Epithelial cell of prostate (primary cell): ENCODE data around the gene AMN.
"Not testable (repeated sequence)": the region's sequence is repeated elsewhere in the genome, so short reads cannot be mapped to it uniquely, and the experiment has no call there.

Source experiments
- DNase-seq: peaks from one replicate; pipeline ENCODE4 v3.0.0-alpha.2; 2011; ENCODE audit warnings: low read depth, low spot score
- H3K27ac ChIP-seq: fragments of 450-650 bp; 2 replicates; pipeline ENCODE4 v1.5.1; 2017; ENCODE audit warnings: mild to moderate bottlenecking

AMN gene

DNA sequence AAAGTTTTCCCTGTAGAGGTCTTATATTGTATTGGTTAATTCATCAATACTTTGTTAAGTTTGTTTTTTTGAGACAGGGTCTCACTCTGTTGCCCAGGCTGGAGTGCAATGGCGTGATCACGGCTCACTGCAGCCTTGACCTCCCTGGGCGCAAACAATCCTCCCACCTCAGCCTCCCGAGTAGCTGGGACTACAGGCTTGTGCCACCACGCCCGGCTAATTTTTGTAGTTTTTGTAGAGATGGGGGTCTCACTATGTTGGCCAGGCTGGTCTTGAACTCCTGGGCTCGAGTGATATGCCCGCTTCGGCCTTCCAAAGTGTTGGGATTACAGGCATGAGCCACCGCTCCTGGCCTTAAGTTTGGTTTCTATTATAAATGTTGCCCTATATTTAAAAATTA is 4.4 kb downstream of the AMN start:
- peak overlapping the region; percentile 51 for H3K27ac ChIP-seq
- not testable (repeated sequence) for DNase-seq

DNA sequence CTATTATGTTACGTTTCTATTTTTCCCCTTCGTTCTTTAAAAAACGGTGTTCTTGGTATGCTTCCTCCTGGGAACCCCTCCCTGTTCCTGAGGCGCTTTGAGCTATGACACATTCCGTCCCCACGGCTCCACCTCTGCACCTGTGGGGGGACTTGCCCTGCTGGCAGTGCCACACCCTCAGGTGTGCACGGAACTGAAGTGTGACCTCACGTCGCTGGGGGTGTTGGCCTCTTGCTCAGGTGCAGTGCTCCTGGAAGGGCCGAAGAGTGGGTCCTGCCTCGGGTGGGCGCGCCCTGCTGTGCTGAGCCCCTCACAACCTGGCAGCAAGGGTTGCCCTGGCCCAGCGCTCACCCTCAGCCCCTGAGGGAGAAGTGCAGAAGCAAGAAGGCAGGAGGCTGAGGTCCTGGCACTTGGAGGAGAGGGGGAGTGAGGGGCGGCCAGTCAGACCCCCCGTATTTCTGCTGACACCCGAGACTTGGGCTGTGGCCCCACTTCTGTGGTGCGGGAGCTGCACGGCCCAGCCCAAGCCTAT is 4.9 kb downstream of the AMN start:
- no peak for DNase-seq
- H3K27ac ChIP-seq, result peak overlapping the region; percentile 51

DNA sequence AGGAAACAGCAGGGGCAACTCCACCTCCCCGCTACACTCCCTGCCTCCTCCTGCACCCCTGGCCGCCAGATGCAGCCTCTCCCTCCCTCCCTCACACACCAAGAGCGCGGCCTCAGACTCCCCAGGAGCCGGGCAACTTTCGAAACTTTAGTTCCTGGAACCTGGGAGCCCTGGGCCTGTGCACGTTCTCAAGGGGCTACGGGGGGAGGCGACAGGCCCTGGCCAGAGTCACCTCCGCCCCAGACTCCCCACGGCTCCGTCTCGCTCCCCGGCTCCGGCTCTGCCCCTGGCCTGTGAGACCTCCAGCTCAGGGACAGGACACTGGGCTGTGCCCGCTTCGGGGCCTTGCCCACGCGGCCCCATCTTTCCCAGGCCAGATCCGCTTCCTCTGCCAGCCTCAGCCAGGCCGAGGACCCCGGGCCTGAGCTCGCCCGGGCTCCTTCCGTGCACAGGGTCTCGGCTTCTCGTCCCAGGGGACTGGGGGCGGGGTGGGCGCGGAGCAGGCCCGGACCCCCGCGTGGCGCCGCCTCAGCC is 5.5 kb downstream of the AMN start:
- H3K27ac ChIP-seq, result peak overlapping the region; percentile 51
- DNase-seq, result no peak

DNA sequence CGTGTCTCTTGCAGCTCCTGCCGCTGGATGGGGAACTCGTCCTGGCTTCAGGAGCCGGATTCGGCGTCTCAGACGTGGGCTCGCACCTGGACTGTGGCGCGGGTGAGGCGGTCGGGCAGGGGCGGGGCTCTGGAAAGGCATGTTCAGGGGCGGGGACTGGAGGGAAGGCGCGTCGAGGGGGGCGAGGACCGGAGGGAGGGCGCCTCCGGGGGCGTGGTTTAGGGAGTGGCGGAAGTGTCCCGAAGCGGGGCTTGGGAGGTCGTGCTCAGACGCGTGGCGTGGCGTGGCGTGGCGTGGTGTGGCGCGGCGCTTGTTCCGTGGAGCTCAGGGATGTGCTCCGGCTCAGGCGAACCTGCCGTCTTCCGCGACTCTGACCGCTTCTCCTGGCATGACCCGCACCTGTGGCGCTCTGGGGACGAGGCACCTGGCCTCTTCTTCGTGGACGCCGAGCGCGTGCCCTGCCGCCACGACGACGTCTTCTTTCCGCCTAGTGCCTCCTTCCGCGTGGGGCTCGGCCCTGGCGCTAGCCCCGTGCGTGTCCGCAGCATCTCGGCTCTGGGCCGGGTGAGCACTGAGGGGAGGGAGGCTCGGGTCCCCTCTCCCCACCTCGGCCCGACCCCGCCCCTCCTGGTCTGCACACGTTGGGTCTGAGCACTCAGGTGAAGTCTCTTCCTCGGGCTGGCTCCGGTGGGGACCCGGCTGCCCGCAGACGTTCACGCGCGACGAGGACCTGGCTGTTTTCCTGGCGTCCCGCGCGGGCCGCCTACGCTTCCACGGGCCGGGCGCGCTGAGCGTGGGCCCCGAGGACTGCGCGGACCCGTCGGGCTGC is 6.2 kb downstream of the AMN start:
- peak overlapping the region; percentile 51 for H3K27ac ChIP-seq
- DNase-seq, result no peak

DNA sequence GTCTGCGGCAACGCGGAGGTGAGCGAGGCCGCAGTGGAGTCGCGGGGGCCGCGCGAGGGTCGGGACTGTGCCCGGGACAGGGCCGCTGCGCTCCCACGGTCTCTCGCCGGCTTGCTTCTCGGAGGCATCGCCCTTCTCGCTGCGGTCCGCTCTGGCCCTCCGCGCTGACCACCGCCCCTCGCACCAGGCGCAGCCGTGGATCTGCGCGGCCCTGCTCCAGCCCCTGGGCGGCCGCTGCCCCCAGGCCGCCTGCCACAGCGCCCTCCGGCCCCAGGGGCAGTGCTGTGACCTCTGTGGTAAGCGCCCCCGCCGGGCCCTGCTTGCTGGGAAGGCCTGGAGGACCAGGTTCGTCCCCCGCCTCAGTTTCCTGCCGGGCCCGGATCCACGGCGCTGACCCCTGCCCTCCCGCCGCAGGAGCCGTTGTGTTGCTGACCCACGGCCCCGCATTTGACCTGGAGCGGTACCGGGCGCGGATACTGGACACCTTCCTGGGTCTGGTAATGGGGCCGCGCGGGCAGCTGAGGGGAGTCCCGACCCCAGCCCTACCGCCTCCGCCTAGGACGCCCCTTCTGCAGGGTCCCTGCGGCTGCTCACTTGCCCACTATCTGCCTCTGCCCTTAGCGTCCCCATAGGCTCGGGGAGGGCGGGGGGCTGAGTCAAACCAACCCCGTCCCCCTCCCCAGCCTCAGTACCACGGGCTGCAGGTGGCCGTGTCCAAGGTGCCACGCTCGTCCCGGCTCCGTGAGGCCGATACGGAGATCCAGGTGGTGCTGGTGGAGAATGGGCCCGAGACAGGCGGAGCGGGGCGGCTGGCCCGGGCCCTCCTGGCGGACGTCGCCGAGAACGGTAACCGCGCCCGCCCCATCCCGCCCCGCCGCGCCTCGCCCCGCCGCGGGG is 7.0 kb downstream of the AMN start:
- DNase-seq, result no peak
- H3K27ac ChIP-seq, result no peak overlapping the region

DNA sequence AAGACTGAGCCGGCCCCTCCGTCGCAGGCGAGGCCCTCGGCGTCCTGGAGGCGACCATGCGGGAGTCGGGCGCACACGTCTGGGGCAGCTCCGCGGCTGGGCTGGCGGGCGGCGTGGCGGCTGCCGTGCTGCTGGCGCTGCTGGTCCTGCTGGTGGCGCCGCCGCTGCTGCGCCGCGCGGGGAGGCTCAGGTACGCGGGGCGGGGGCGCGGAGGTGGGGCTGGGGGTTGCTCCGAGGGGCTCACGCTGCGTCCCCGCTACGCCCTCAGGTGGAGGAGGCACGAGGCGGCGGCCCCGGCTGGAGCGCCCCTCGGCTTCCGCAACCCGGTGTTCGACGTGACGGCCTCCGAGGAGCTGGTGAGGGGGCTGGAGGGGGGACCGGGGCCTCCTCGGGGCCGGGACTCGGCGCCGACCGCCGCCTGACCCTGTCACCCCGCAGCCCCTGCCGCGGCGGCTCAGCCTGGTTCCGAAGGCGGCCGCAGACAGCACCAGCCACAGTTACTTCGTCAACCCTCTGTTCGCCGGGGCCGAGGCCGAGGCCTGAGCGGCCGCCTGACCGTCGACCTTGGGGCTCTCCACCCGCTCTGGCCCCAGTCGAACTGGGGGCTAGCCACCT is 7.8 kb downstream of the AMN start:
- no peak for DNase-seq
- H3K27ac ChIP-seq, result no peak overlapping the region

DNA sequence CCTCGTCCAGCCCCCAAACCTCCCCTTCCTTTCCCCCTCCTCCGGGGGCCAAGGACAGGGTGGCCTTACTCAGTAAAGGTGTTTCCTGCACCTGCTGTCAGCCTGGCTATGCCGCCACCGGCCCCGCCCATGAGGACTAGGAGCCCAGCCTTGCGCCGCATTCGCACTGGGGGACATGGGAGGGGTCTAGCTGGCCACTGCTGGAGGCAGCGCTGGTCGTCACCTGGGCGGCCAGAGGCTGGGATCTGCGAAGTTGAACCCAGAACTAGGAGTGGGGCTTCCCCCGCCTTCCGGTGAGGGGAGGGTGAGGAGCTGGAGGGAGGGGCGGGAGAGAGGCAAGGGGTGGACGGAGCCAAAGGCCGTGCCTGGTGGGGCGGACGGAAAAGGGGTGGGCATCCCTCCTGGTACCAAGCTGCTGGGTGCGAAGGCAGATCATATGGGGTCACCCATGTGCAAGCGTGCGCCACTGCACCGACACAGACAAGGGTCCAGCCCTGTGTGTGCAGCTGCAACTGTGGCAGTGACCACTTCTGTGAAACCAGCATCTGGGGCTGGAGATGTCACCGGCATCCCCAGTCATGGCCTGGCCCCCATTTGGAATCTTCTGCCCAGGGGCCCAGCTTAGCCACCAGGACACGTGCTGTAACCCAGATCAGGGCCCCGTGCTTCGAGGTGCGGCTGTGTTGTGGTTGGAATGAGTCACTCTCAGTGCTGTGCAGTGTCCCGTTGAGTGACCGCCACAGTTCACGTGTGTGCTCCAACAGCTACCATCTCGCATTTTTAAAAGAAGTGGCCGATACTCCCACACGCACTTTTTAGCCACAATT is 8.5 kb downstream of the AMN start:
- H3K27ac ChIP-seq, result no peak overlapping the region
- DNase-seq, result no peak

DNA sequence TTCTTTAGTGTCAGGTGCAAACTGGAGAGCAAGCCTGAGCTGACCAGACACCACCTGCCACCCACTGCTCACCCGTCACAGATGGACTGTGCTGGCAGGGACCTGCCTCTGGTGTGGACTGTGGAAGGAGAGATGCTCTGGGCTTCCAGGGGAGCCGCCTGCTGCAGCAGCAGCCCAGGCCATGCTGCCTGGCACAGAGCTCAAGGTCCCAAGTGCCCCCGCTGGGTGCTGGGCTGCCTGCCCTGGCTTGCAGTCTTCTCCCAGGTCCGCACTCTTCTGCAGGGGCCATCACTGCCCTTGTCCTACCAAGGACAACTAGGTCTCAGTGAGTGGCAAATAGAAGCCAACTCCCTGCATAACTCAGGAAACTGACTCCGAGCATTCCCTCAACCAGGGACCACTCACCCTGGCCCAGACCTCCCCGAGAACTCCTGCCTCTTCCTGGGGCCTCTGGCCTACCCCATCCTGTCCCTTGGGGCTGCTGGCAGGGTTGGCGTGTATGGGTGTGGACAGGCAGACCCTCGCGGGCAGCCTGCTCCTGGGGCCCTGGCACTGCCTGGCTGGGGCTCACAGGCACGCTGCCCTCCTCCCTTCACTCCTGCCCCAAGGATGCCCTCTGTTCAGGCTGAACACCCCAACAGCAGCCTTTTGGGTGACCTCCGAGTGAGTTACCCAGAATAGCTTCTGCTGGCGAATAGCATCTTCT is 9.3 kb downstream of the AMN start:
- no peak overlapping the region for H3K27ac ChIP-seq
- DNase-seq, result no peak

DNA sequence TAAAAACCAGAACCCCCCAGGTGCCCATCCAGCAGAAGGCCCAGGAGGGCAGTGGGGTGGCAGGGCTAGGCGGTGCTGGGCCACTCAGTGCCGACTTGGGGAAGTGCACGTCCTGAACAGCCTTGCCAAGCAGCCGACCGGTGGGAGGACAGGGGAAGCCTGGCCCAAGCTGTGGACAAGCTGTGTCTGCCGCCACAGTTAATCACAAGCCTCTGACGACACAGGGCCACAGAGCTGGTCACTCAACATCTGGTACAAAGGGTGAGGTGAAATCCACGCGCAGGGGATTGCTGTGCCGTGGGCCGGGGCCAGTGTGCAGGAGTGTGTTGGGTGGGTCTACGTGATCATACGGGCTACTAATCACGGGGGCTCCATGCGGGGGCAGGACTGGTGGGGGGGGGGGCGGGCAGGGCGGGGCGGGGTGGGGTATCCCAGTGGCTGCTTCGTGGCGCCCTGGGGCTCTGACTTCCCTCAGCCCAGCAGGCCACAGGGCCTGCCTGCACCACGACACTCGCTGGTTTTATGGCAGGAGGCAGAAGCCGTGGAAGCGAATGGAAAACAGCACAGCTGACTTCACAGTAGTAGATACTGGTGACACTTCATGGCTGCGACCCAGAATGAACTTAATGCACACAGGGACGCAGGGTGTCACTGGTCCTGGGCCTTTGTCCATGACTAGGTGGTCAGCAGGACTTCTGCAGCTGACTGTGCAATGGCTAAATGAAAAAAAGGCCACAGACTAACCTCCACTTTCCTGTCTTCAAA is 10.2 kb downstream of the AMN start:
- no peak for DNase-seq
- H3K27ac ChIP-seq, result no peak overlapping the region

DNA sequence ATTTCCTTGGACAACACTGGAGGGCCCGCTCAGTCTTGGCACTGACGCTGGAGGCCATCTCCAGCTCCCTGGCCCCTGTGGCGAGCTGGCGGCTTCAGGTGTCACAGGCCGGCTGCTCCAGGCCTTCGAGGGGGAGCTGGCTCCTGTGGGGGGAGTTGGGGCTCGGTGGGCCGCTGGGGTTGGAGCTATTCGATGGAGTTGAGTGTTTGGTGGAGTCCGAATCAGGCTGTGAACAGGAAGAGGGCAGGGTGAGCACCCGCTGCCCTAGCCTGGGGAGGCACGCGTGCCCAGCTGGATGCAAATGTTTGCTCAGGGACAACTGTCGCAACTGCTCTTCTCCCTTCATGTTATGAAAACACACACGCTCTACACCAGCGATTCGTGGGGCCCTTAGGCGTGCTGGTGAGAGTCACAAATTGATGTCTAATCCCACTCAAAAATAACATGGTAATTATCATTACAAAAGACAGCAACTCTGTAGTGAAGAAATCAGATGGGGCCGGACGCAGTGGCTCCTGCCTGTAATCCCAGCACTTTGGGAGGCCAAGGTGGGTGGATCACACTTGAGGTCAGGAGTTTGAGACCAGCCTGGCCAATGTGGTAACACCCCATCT is 11.3 kb downstream of the AMN start:
- no peak overlapping the region for H3K27ac ChIP-seq
- no peak for DNase-seq

DNA sequence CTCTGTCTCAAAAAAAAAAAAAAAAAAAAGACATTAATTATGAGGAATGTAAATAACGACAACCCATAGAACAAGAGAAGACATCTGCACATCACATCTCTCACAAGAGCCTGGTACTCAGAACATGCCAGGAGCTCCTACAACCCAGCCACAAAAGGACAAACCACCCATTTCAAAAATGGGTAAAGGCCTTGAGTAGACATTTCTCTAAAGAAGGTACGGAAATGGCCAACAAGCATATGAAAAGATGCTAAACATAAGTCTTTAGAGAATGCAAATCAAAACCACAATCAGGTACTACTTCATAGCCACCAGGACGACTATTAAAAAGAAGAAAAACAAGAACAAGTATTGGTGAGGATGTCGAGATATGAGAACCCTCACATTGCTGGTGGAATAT is 13.3 kb downstream of the AMN start:
- no peak overlapping the region for H3K27ac ChIP-seq

DNA sequence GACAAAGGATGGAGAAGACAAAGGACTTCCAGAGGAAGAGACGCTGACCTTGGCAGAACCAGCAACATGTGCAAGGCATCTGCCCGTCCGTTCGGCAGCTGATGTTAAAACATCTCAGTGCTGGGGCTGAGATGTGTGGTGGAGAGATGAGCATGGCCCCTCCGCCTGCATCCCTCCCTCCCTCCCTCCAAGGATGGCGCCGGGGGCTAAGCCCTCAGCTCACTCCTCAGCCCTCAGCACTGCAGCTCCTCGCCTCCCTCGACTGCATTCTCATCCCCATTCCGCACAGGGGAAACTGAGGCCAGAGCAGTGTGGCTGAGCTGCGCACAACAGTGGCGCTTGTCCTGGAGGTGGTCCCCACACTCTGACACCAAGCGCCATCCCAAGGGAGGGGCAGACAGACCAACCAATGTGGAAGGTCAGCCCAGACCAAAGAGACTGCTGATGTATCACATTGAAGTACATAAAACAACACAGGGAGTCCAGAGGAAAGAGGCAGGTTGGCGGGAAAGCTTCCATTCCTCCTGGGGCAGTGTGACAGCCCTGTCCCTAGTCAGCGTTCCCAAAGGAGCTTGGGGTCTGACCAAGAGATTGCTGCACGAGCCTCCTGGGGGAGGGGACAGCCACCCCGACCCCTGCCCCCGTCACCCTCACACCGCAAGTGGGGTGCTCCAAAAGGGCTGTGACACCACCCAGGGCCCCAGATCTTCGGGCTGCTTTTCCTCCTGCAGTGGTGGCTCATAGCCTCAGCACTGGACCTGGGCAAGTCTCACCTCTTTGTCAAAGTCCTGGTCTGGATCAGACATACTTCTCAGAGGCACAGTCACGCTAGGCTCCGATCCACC is 15.1 kb downstream of the AMN start:
- no peak overlapping the region for H3K27ac ChIP-seq
- no peak for DNase-seq

More for the DNA sequence above, 13.3 kb downstream of the AMN start:
- DNase-seq, result no peak

DNA sequence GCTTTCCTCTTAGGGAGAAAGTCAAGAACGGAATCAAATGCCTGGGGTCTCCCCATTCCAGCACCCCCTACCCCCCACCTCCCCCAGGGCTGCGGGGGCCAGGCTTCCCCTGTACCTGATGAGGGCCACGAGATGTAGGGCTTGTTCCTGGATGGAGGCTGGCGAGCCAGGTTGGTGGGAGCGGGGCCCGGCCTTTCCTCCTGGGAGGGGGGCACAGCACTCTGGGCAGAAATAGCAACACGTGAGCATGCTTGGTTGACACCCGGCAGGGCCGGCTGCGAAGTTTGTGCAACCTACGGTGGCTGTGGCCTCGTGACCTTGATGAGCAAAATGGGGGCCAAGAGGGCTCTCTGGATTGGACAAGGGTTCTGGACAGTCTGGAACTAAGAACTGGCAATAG is 15.7 kb downstream of the AMN start:
- DNase-seq, result no peak
- H3K27ac ChIP-seq, result no peak overlapping the region

DNA sequence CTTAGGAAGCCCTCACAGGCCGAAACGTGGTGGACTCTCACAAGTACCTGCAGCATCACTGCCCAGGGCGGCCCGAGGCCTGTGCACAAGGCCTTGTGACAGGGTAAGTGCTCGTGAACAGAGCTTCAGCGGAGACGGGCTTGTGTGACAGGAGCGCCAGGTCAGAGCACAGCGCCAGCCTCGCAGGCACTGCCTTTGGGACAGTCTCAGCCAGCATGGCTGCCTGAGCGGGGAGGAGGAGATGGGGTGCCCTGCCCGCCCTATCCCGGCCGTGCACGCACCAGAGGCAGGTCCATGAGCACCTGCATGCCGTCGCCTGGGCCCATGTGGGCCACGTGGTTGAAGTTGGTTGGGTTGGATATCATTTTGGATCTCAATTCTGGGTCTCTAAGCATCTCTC is 16.9 kb downstream of the AMN start:
- H3K27ac ChIP-seq, result no peak overlapping the region
- no peak for DNase-seq

DNA sequence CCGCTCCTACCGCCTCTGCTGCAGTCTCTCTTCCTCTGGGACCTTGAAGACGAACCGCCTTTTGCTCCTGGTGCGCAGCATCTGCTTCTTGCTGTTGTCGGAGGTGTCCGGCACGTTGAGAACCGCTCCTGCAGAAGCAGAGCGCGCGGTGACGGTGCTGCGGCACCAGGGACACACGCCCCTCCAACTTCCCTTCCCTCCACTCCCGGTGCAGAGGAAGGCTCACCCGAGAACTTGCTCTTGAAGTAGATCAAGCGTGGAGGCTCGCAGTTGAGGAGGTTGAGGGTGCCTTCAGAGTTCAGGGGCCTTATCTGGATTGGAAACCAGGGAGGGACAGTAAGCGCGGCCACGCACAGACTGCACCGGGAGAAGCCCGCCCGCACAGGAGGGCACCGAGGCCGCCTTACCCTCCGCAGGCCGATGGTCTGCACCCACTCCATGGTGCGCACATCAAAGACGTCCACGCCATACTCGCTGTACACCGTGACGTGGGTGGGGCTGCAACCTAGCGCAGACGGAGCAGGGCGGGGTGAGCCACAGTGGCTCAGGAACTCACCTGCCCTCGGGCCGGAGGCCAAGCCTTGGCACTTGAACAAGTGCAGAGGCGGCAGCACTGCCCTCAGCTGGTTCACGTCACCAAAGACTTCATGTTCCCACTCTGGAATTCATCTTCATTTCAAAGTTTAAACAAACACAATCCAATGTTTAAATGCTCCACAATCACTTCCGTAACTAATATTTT is 17.5 kb downstream of the AMN start:
- H3K27ac ChIP-seq, result no peak overlapping the region
- DNase-seq, result no peak

DNA sequence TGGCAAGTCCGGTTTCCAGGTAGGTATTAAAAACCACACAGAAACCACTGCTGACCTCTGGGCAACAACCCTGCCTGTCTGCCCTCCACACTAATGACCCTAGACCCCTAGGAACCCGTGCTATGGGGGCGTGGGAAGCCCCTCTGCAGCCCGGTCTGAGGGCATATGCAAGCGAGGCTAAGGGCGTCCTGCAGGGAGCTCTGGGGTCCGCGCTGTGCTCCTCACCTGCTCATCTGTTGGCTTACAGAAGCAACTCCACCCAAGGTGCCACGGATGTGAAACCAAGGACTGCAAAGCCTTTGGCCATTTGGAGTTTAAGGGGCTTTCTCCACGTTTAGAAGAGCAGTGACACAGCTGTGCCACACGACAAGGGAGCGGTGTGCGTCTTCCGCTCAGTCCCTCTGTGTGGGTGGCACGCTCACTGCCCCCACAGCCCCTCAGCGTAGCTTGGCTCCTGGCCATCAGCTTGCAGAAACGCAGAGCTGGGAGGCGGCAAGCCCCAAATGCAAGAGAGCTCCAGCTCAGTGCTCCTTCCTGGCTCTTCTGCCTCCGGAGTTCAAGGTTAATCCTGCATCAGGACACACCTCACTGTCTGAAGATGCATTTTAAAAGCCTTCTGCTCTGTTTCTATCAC is 18.4 kb downstream of the AMN start:
- DNase-seq, result no peak
- H3K27ac ChIP-seq, result no peak overlapping the region
